GM18861 (cell line): ENCODE results near the gene GALNT17.

ENCODE experiments used
- ATAC-seq: cut with Tn5 transposase; IDR thresholded peaks from one replicate; pipeline ENCODE4 v1.9.1; 2021; ENCODE audit not compliant: unreplicated experiment

Gene GALNT17

DNA sequence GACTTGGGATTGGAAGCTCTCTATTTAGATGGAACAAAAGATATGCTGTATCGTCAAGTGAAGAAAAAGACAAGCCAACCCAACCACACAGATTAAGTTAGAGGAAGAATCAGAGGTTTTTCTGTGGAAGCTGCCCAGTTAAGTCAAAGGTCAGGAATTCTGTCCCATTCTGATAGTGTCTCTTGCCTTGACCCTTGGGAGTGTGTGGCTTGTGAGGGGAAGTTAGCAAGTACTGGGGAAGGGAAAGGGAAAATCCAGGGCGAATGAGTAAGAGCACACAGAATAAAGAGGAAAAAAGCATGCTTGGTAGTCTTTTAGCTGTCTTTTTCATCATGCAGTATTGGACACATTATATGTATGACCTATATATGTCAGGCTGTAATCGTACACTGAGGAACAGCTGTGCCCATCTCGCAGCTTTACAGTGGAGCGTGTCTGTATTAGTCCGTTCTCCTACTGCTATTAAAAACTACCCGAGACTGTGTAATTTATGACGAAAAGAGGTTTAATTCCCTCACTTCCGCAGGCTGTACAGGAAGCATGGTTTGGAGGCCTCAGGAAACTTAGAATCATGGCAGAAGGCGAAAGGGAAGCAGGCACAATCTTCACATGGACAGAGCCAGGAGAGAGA, 197.2 kb downstream of the GALNT17 start:
- ATAC-seq: no peak

- ATAC-seq: no peak
Measured at GRCh38 chr7:71332207-71332606, 200.3 kb downstream of the GALNT17 start.

DNA sequence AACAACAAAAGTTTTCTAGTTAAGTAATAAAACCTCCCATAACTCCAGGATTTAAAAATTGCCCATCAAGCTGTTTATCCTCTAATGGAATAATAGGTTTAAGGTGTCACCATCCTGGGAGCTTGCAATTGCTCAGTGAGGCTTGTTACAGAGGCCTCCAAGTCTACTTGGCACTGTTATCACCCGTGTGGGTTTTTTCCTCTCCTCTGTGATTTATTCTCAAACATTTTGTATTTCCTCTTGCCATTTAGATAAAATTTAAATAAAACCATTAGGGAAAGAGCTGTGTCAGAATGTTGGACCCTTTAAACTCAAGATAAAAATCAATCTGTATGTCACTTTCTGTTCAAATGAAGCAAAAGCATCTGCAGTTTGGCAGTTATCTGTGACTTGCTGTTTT, 202.6 kb downstream of the GALNT17 start:
- ATAC-seq: no peak

DNA sequence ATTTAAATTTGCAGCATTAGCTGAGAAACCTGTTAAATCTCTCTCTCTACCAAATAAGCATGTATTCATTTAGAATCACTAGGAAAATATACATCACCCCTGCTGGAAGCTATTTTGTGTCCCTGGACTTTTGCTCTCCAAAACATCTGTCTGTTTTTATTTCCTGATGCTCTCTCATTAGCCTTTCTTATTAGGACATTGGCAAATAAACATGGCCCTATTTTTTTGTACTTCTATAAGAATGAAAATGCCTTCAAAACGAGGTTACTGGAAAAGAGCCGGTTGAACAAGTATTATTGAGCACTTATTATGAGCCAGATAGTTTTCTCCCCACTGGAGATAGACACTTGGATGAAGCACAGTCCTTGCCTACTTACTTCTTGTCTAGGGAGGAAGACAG, 206.9 kb downstream of the GALNT17 start:
- no peak for ATAC-seq

DNA sequence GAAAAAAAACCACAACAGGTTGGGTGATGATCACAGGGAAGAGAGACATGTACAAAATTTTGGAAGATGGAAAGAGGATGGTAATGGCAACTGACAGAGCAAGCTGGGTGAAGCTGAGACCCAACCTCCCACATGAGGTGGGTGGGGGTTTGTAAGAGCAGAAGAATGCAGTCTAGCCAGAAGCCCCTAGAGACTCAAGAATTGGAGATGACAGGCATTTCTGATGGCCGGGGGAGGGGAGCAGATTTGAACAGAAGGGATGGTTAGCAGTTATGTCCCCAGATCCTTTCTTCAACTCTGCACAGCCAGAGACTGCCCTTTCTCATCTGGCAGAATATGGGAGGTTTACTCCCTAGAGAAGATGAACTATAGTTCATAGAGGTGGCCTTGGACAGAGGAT, 208.0 kb downstream of the GALNT17 start:
- no peak for ATAC-seq

GRCh38 chr7:71342202-71342601, 210.3 kb downstream of the GALNT17 start:
- ATAC-seq: no peak

DNA sequence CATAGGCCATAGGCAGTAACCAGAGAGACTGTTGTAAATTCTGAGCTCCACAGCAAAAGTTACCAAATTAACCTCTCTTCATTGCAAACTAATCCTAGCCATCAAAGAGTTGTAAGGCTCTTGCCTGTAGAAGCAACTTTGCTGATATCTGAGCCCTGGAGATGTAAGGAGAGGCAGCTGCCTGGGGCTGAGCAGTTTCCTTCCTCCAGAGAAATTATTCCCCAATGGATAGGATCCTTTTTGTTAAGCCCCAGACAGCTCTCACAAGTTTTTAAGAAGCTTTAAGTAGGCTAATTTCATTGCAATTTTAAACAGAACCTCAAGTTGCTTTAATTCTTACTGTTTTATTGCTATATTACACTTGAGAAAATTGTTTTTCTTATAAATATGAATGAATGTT, 211.1 kb downstream of the GALNT17 start:
- ATAC-seq: no peak

- ATAC-seq: no peak
Measured at GRCh38 chr7:71343892-71344291, 211.9 kb downstream of the GALNT17 start.

DNA sequence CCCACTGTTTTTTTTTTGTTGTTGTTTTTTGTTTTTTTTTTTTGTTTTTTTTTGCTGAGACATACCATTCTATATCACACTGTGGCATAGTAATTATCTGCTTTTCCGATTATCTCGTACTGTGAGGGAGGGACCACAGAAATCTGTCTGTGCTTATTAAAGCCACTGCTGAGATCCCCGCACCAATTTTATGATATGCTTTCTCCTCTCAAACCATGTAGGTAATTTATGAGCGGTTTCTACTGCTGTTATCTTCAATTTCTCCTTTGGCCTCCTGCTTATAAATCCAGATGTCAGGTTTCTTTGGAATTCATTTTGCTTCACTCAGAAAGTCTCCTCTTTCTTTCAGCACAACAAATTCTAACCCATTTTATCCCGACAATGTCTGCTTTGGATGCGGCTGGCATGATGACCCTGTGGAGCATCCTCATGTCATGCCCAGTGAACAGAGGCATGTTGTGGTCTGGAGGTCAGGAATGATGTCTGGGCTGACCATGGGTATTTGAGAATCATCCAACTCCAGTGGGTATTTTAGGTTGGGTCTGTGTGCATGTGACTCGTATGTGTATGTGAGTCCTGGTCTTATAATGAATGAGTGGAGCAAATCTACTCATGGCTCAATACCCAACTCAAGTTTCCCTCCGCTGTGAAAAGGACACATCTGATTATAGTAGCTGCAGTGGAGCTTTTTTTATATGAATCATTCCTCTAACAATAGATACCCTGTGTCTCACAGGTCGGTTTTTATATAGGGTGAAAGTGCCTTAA, 213.4 kb downstream of the GALNT17 start:
- no peak for ATAC-seq

GRCh38 chr7:71348821-71349681, 217.1 kb downstream of the GALNT17 start:
- no peak for ATAC-seq

DNA sequence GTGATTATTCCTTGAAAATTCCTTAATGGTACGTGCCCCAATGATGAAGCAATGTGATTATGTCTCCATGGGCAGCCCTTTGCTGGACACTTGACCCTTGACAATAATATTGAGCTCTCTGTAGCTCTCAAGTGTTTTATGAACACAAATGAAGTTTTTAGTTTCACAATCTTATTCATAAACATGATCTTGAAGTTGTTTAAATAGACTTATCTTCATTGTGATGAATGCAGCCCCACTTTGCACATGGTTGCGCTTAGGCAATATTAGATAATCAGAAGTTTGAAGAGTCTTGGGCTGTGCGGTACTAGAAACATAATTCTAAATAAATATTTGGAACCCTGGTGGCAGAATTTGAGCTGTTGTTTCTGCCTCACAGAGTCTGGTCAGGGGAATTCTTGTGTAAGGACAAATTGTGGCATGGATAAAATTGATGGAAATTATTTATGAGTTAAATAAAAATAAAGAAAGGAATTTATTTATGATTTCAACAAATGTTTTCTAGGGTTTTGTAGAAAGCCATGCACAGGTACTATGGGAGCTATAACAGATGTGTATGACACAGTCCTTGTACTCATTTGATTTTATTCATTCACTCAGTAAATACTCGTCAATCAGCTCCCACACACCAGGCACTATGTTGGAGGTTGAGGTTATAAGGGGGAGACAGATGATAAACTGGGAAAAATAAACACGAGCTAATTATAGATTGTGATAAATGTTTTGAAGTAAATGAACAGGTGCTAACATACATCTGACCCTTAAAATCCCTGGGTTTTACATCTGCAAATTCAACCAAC, 217.9 kb downstream of the GALNT17 start:
- no peak for ATAC-seq

DNA sequence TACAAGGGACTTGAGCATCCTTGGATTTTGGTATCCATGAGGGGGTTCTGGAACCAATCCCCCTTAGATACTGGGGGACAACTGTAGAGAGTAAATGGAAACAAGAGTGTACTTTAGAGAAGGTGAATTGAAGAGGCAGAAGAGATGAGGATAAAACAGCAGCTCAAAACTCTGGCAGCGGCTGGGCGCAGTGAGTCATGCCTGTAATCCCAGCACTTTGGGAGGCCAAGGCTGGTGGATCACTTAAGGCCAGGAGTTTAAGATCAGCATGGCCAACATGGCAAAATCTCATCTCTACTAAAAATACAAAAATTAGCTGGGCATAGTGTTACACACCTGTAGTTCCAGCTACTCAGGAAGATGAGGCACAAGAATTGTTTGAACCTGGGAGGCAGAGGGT, 218.7 kb downstream of the GALNT17 start:
- no peak for ATAC-seq

GRCh38 chr7:71354716-71355115, 222.8 kb downstream of the GALNT17 start:
- ATAC-seq: no peak

DNA sequence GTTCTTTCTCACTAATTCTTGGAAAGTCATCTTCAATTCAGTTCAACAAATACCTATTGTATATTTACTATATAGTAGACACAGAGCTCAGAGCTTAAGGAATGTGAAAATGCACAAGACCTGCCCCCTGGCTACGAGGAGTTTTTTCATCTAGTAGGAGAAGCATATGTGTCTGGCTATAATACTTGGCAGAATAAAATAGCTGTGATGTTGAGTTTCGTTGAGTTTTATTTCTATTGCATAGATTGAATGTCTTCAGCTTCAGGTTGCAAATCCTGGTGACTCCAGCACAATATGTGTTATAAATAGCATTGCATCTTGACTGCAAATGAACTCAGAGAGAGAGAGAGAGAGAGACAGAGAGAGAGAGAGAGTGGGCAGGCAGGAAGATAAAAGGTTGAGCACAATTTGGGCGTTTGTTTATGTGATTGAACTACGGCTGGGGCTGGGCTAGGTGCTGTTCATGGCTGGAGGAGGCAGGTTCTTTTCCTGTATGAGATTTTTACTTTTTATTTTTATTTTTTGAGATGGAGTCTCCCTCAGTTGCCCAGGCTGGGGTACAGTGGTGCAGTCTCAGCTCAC, 229.6 kb downstream of the GALNT17 start:
- no peak for ATAC-seq

- ATAC-seq: no peak
Measured at GRCh38 chr7:71362240-71362639, 230.3 kb downstream of the GALNT17 start.

- ATAC-seq: no peak
Measured at GRCh38 chr7:71363223-71363622, 231.3 kb downstream of the GALNT17 start.

- ATAC-seq: no peak
Measured at GRCh38 chr7:71363627-71364026, 231.7 kb downstream of the GALNT17 start.

DNA sequence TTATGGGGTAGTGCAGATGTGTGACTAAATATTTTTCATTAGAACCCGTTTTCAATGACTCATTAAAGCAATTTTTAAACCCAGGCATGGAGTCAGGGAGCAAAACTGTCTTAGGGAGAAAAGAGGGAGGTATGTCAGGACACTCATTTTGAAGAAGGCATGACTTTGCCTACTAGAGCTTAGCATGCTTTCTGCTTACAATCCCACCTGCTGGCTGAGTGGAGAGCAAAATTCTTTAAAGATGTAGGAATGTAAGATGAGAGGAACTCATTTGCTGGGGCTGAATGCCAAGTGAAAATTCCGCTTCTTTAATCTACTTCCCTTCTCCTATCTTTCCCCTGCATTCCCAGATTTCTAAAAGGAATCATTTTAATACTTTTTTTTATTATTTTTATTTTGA, 232.6 kb downstream of the GALNT17 start:
- no peak for ATAC-seq

GRCh38 chr7:71372991-71373390, 241.0 kb downstream of the GALNT17 start:
- ATAC-seq: no peak

DNA sequence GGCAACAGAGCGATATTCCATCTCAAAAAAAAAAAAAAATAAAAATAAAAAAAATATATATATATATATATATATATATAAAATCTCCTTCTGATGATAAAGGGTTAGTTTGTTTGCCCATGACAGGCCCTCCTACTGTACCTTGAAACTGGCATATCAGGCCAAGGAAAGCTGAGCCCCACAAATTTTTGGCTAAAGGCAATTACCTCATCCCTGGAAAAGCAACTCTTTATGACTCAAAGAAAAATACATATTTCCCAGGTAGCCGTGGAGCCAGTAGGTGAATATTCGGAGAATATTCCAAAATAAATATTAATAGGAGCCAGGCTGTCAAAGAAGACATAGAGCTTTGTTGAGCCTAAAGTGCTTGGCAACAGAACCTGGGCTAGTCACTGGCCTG, 245.1 kb downstream of the GALNT17 start:
- no peak for ATAC-seq

- ATAC-seq: no peak
Measured at GRCh38 chr7:71377469-71377868, 245.5 kb downstream of the GALNT17 start.
